SJSA1 (cell line): ENCODE measurements around the gene TRAPPC2. TPM values are rescaled to one million over a fixed set of nuclear protein-coding genes. Genes with fewer than 3 reads are reported as not detected.

Experiments
- DNase-seq, 2 experiments: peaks; one replicate each; pipeline ENCODE4 v3.0.0-alpha.2; 2015 to 2020; ENCODE audit warnings: low spot score in 2 of 2, low read depth in 1 of 2
- H3K27ac ChIP-seq: fragments of 250-450 bp; sonication (Bioruptor Pico); 2 replicates; pipeline ENCODE4 v1.5.1; 2020; ENCODE audit warnings: mild to moderate bottlenecking, moderate library complexity
- H3K27me3 ChIP-seq: fragments of 250-450 bp; sonication (Bioruptor Pico); replicated peaks from 2 replicates; pipeline ENCODE4 v1.5.1; 2020; ENCODE audit warnings: mild to moderate bottlenecking, moderate library complexity
- H3K36me3 ChIP-seq: fragments of 250-450 bp; sonication (Bioruptor Pico); 2 replicates; pipeline ENCODE4 v1.5.1; 2020; ENCODE audit warnings: mild to moderate bottlenecking
- H3K4me1 ChIP-seq: fragments of 250-450 bp; sonication (Bioruptor Pico); replicated peaks from 2 replicates; pipeline ENCODE4 v1.6.1; 2021; ENCODE audit warnings: mild to moderate bottlenecking
- H3K4me3 ChIP-seq: fragments of 250-450 bp; sonication (Bioruptor Pico); 2 replicates; pipeline ENCODE4 v1.5.1; 2020; ENCODE audit warnings: mild to moderate bottlenecking
- H3K9me3 ChIP-seq: fragments of 250-450 bp; sonication (Bioruptor Pico); replicated peaks from 2 replicates; pipeline ENCODE4 v1.5.1; 2020; ENCODE audit warnings: mild to moderate bottlenecking
- total RNA-seq: library from RNA; depleted of rRNA; stranded (reverse); fragments of >200 nt; shearing (Covaris generic); gene quantifications from 2 replicates; pipeline ENCODE4 v1.2.3, GENCODE V29; 2014; rRNA removed

TRAPPC2 gene
- total RNA-seq = 14.3 and 33.7 TPM in 2 replicates

DNA sequence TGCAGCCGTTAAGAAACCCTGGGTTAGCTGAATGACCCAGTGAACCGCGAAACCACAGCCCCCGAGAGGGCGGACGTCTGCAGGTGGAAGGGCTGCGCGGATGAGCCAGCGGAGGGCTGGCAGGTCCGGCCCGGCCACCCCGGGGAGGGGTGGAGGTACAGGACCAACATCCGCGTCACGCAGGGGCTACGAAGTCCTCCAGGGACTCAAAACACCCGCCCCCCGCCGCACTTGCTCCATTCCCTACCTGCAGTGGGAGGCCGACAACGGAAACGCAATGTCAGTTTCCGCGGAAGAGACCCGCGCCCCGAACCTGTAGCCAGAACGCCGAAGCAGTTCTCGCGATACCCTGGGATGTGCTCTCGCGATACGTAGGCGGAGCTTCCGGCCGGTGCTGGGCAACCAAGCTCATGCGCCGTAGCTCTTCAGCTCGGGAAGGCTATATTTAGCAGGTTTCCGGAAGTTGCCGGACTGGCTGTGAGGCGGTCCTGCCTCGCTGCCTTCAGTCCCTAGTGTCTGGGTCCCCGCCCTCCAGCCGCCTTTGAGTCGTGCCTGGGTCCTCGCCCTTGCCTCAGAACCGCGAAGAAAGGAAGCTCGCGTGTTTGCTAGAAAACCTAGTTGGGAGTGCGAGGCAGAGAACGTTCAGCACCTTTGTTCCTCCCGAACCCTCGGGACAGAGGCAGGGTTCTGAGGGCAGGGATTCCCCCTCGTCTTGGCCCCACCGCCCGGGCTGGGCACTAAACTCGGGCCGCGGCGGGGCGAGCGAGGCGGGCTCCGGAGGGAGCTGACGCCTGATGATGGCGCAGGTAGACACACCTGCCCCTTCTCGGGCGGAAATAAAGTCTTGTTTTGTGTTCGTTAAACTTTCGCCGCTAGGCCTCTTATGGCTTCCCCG, at the start of gene TRAPPC2, which contains the start of gene OFD1:
TRAPPC2 (minus strand) TSS at position 343 of the 895 bp plus-strand sequence. CDS start 14,657 bp downstream, outside the sequence.
OFD1 (plus strand) TSS at position 471 of the 895 bp plus-strand sequence; CDS start at position 795, 324 bp downstream.
- Histone ChIP-seq H3K9me3 (no peaks in the 10 kb centered on the region), H3K4me1 (no peaks in the 10 kb centered on the region; the same call in 1 of the 2 replicates), H3K27ac (peak within 1 kb of the TSS; percentile 44), H3K27me3 (no peaks in the 10 kb centered on the region), H3K36me3 (peaks cover 3% of the 10 kb centered on the region; the same call in 1 of the 2 replicates), H3K4me3 (peak within 1 kb of the TSS; percentile 73)
- DNase-seq = peak; percentile 81 to 88

DNA sequence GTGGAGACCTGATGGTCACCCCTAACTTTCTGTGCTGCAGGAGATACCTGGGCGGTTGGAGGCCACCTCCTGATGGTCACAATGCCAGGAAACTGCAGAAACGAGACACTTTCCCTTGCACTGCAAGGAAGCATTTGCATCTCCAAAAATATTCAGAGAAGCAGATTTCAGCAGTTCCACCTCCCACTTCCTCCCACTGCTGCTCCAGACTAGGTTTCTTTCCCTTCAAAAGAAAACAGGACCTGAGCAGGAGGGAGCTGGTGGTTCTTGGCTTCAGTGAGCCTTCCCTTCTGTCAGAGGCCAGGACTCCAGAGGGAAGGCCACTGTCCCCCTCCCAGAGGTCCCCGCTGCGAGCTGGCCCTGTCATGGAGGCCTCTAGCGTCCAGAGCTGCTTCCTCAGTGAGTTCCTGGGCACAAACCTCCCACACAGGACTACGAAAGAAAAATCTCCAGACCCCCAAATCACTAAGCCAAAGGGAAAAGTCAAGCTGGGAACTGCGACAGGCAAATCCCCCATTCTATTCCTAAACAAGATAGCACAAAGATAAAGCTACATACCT, 46.5 kb upstream of the TRAPPC2 start:
- DNase-seq = no peak
- Histone ChIP-seq H3K27ac (no peak overlapping the region), H3K27me3 (no peaks in the 10 kb centered on the region)

DNA sequence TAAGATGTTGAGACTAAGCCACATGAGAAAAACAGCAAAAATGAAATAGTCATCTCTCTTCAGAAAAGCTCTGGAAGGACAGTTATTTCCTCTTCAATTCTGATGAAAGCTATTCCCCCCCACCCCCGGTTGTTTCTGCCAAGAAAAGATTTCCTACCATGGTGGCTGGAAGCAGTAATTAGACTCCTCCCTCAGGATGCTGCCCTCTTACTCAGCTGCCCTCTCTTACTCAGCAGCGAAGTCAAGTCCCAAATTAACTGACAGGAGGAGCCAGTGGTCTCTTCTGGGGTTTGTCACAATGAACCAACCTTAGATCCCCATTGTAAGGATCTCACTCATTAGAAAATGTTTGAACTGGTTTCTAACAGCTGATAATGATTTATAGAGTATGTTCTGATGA, 44.5 kb upstream of the TRAPPC2 start:
- no peaks in the 10 kb centered on the region for H3K36me3 ChIP-seq
- H3K9me3 ChIP-seq = no peaks in the 10 kb centered on the region
- no peaks in the 10 kb centered on the region for H3K4me1 ChIP-seq
- no peak for DNase-seq
- no peaks in the 10 kb centered on the region for H3K27me3 ChIP-seq
- H3K4me3 ChIP-seq = no peak overlapping the region
- H3K27ac ChIP-seq = no peak overlapping the region

More for the DNA sequence above, 46.5 kb upstream of the TRAPPC2 start:
- H3K9me3 ChIP-seq = no peaks in the 10 kb centered on the region
- H3K36me3 ChIP-seq = no peaks in the 10 kb centered on the region
- no peak overlapping the region for H3K4me3 ChIP-seq
- no peaks in the 10 kb centered on the region for H3K4me1 ChIP-seq

DNA sequence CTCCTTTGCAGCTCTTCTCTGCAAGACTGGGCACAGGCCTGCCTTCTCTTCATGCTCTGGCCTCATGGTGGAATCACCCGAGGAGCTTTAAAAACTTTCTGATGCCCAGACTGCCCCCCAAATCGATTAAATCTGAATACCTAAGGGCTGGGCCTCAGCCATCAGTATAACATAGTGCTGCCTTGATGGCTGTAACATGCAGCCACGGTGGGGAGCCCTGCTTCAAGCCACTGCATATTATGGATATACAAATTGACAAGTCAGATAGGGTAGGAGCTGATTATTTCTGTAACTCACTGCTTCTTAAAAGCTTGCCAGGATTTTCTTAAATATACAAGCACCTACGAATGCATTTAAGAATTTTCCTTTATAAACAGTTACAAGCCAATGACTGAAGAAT, 42.0 kb upstream of the TRAPPC2 start:
- no peak overlapping the region for H3K27ac ChIP-seq
- H3K4me1 ChIP-seq = no peaks in the 10 kb centered on the region
- H3K27me3 ChIP-seq = no peaks in the 10 kb centered on the region
- H3K36me3 ChIP-seq = no peaks in the 10 kb centered on the region
- no peak overlapping the region for H3K4me3 ChIP-seq
- H3K9me3 ChIP-seq = no peaks in the 10 kb centered on the region
- DNase-seq = no peak

DNA sequence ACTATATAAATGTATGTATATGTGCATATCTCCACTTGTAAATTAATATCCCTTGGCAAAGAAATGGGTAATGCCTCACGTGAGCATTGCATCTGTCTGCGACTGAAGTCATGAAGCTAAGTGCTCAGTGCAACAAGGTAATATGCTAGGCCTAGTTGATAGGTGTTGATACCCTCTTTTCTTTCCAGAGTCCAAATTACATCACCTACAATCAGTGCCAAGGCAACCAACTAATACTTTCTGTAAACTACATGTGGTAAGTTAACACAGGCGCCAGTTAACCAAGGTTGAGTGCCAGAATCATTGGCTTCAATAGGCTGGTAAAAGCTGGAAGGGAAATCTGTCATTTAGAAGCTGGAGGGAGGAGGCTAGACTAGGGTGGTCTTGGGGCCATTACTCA, 41.4 kb upstream of the TRAPPC2 start:
- no peak for DNase-seq

DNA sequence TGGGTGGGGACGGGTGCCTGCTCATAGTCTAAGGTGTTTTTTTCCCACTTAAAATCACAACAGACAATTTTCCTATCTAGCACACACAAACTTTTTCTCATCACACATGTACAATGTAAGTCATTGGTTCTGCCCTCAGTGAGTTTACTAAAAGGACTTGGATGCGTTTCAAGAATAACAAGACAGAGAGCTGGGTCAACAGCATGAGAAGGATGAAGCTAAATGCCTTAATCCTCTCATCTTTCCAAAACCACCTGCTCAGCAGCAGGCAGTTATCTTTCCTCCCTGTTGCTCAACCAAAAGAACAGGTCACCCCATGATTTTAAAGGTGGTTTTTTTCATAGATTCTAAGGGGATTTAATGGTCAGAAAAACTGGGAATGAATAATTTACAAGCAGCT, 40.3 kb upstream of the TRAPPC2 start:
- no peak overlapping the region for H3K4me3 ChIP-seq
- H3K36me3 ChIP-seq = no peaks in the 10 kb centered on the region
- no peak overlapping the region for H3K27ac ChIP-seq
- no peaks in the 10 kb centered on the region for H3K4me1 ChIP-seq
- no peaks in the 10 kb centered on the region for H3K27me3 ChIP-seq
- no peak for DNase-seq
- no peaks in the 10 kb centered on the region for H3K9me3 ChIP-seq

More for the DNA sequence above, 41.4 kb upstream of the TRAPPC2 start:
- no peaks in the 10 kb centered on the region for H3K27me3 ChIP-seq
- no peak overlapping the region for H3K27ac ChIP-seq
- H3K4me3 ChIP-seq = no peak overlapping the region
- no peaks in the 10 kb centered on the region for H3K4me1 ChIP-seq
- no peaks in the 10 kb centered on the region for H3K9me3 ChIP-seq
- H3K36me3 ChIP-seq = no peaks in the 10 kb centered on the region

DNA sequence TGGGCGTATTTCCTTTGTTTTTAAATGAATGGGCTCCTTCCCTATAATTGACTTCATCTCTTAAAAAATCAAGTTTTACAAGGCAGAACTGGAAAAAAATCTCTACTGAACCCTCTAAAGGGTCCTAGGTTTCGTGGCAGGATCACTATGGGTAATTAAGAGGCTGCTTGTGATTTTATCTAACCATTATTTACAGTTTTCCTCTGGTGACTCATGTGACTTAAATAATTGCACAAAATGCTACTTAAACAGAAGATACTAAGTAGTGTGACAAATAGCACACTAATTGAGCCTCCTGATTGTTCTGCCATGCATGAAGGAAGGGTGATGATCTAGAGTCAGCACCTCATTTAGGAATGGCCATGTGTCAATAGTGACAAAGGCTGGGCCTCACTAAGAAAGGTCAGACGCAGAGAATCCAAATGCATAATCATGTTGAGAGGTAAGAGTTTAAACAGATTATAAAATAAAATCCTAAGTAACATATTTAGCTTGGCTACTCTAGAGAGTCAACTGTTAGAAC, 35.7 kb upstream of the TRAPPC2 start:
- Histone ChIP-seq H3K27me3 (no peaks in the 10 kb centered on the region), H3K9me3 (no peaks in the 10 kb centered on the region), H3K4me3 (no peak overlapping the region), H3K4me1 (no peaks in the 10 kb centered on the region), H3K27ac (no peak overlapping the region), H3K36me3 (no peaks in the 10 kb centered on the region; the same call in 1 of the 2 replicates)
- no peak for DNase-seq

DNA sequence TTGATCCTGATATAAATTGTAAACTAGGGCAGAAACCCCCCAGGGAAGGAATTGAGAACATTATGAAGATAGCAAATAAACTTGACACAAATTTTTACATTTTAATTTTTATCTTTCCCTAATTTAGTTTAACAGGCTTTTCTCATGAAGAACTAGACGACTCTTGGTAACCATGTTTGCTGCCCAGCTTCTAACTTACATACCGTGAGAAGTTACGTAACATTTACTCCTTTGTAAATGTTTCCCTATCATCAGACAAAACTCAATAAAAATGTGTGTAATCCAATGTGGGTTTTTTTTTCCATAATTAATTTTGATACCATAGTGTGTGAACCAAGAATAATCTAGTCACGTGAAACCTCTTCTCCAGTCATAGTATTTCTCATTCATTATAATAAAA, 34.5 kb upstream of the TRAPPC2 start:
- no peak for DNase-seq
- no peaks in the 10 kb centered on the region; the same call in 1 of the 2 replicates for H3K36me3 ChIP-seq
- no peak overlapping the region for H3K4me3 ChIP-seq
- no peaks in the 10 kb centered on the region for H3K4me1 ChIP-seq
- no peak overlapping the region for H3K27ac ChIP-seq
- H3K9me3 ChIP-seq = no peaks in the 10 kb centered on the region
- H3K27me3 ChIP-seq = no peaks in the 10 kb centered on the region

DNA sequence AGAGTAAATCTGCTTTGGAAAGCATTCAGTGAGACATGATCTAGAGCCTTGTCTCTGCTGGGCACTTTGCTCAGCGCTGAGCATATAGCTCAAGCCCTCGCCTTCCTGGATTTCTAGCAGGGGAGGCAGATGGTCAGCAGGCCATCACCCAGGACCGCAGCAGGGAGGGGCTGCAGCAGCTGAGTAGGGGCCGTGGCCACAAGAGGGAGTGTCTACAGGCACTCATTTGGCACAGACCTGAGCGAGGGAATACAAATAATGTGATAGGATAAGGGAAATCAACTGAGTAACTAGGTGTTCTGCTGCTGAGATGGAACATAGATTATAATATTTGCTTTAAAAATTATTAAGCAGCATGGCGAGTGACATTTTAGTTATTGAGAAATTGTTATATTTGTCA, 30.3 kb upstream of the TRAPPC2 start:
- no peak overlapping the region for H3K4me3 ChIP-seq
- no peaks in the 10 kb centered on the region for H3K9me3 ChIP-seq
- H3K27ac ChIP-seq = no peak overlapping the region
- no peaks in the 10 kb centered on the region; the same call in 1 of the 2 replicates for H3K36me3 ChIP-seq
- DNase-seq = no peak
- H3K27me3 ChIP-seq = no peaks in the 10 kb centered on the region
- H3K4me1 ChIP-seq = no peaks in the 10 kb centered on the region

DNA sequence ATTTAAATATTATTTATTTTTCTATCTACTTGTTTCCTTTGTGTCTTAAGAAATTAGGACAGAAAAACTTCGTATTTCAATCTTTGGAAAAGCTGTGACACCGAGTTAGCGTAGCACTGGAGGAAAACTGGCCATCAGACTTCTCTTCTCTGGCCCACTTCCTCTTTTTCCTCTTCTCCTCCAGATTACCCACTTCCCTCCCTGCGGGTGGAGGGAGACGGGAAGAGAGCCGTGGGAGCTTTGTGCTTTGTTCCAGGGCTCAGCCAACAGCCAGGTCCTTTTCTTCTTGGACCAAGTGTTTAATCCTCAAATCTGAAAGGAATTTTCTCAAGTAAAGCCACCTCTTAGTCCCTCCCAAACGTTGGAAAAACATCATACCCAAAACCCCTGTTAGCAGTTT, 29.9 kb upstream of the TRAPPC2 start:
- no peaks in the 10 kb centered on the region for H3K4me1 ChIP-seq
- H3K27ac ChIP-seq = no peak overlapping the region
- H3K4me3 ChIP-seq = no peak overlapping the region
- H3K27me3 ChIP-seq = no peaks in the 10 kb centered on the region
- H3K9me3 ChIP-seq = no peaks in the 10 kb centered on the region
- H3K36me3 ChIP-seq = no peaks in the 10 kb centered on the region; the same call in 1 of the 2 replicates
- no peak for DNase-seq

DNA sequence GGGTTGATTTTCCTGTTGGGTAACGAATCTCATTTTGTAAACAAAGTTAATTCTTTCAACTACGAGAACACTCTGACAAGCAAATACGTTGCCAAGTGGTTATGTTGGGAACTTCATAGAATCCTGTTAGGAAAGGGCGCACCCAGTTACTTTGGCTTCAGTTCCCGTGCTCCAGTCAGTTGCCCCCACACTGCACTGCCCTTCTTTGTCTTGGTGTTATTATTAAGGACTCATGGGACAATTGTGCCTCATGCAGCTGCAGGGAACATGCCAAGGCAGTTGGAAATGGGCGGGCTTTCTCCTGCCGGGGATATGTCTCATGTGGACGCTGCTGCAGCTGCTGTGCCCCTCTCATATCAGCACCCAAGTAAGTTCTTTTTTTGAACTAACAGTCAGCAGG, 29.1 kb upstream of the TRAPPC2 start:
- Histone ChIP-seq H3K36me3 (no peaks in the 10 kb centered on the region; the same call in 1 of the 2 replicates), H3K9me3 (no peaks in the 10 kb centered on the region), H3K4me1 (no peaks in the 10 kb centered on the region), H3K4me3 (no peak overlapping the region), H3K27me3 (no peaks in the 10 kb centered on the region), H3K27ac (no peak overlapping the region)
- no peak for DNase-seq

DNA sequence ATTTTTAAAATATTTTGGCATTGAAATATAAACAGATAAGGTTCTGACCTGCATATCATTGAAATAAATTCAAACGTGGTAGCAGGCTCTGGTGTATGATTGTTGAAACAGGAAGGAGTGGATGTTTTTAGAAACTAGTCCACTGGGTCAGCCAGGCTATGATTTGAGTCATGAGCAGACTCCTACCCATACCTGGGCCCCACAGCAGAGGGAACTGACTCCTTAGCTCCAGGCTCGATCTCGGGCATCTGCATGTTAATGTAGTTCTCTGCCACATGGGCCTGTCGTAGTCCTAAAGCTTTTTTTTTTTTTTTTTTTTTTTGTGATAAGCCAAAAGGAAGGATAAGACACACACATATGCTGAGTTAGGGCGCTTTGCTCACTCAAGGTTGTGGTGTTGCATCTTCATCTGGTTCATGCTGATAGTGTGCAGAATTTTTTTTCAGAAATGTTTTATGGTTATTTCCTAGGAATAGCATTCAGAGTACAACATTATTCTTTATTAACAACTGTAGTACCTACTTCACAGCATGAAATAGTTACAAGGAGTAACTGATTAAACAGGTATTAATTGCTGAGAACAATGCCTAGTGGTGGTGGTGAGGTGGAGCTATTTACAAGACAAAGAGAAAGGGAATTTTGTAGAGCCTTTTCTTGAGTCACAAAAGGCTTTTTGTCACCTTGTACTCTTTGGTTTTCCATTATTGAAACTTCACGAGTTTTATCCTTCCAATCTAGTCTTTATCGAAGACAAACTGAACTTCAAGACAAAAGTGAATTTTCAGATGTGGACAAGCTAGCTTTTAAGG, 27.4 kb upstream of the TRAPPC2 start:
- Histone ChIP-seq H3K36me3 (no peaks in the 10 kb centered on the region; the same call in 1 of the 2 replicates), H3K4me3 (no peak overlapping the region), H3K27ac (no peak overlapping the region), H3K4me1 (no peaks in the 10 kb centered on the region), H3K9me3 (no peaks in the 10 kb centered on the region), H3K27me3 (no peaks in the 10 kb centered on the region)
- no peak for DNase-seq

DNA sequence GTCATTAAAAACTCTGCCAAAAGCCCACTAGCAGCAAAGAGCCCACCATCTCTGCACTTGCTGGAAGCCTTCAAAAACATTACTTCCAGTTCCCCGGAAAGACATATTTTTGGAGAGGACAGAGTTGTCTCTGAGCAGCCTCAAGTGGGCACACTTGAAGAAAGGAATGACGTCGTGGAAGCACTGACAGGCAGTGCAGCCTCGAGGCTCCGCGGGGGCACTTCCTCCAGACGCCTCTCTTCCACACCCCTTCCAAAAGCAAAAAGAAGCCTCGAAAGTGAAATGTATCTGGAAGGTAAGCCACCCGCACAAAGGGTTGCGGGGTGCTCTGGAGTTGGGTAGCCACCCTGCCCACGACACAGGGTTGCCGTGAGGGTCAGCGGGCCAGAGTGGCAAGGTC, 26.0 kb upstream of the TRAPPC2 start:
- Histone ChIP-seq H3K4me1 (no peaks in the 10 kb centered on the region), H3K27me3 (no peaks in the 10 kb centered on the region)
- DNase-seq = no peak

More for the DNA sequence above, 26.0 kb upstream of the TRAPPC2 start:
- Histone ChIP-seq H3K4me3 (no peak overlapping the region), H3K36me3 (no peaks in the 10 kb centered on the region), H3K27ac (no peak overlapping the region), H3K9me3 (no peaks in the 10 kb centered on the region)
